Naive thymus-derived CD4-positive, alpha-beta T cell (primary cell): ENCODE measurements around the gene SORCS1. TPM values are rescaled to one million over a fixed set of nuclear protein-coding genes. Genes with fewer than 3 reads are reported as not detected.

ENCODE experiments used
- ATAC-seq: fragments of 150-1000 bp; cut with Tn5 transposase; 2 replicates; pipeline ENCODE4 v1.10.0; 2021; ENCODE audit warnings: mild to moderate bottlenecking, moderate library complexity
- CTCF ChIA-PET: fragments of 350-600 bp; sonication (Branson Sonifier 250); formaldehyde crosslinking; loops from one replicate; lab custom pipeline; 2021; ENCODE audit warnings: antibody characterized with exemption; lab: Charles Lee
- POLR2A ChIA-PET: fragments of 350-600 bp; sonication (Branson Sonifier 250); formaldehyde crosslinking; loops from one replicate; lab custom pipeline; 2021; ENCODE audit warnings: antibody characterized with exemption, inconsistent platforms; lab: Charles Lee
- DNase-seq, 9 donors: peaks; one replicate each; pipeline versions ENCODE4 v3.0.0 to v3.0.0-alpha.2; 2020 to 2022; ENCODE audit warnings: mixed read lengths in 1 of 9
- H3K27ac ChIP-seq: one replicate; pipeline ENCODE4 v1.7.0; 2013; ENCODE audit warnings: mild to moderate bottlenecking, low read depth, low read length, moderate library complexity
- H3K27me3 ChIP-seq, 2 donors: one replicate each; pipeline ENCODE4 v1.7.0; 2013; ENCODE audit warnings: low read length in 2 of 2, mild to moderate bottlenecking in 2 of 2, moderate library complexity in 2 of 2; ENCODE audit not compliant: control insufficient read depth in 2 of 2, insufficient read depth in 2 of 2
- H3K36me3 ChIP-seq, 3 experiments: 1 replicate in 2 of 3; 2 replicates in 1 of 3; pipeline ENCODE4 v1.7.0; 2013; ENCODE audit warnings: low read length in 3 of 3, mild to moderate bottlenecking in 3 of 3, moderate library complexity in 1 of 3; ENCODE audit not compliant: insufficient read depth in 3 of 3, control insufficient read depth in 2 of 3
- H3K4me1 ChIP-seq, 2 donors: one replicate each; pipeline ENCODE4 v1.7.0; 2013; ENCODE audit warnings: low read length in 2 of 2, mild to moderate bottlenecking in 2 of 2, moderate library complexity in 1 of 2; ENCODE audit not compliant: control insufficient read depth in 2 of 2, insufficient read depth in 2 of 2
- H3K4me3 ChIP-seq: 2 replicates; pipeline ENCODE4 v1.7.0; 2013; ENCODE audit warnings: mild to moderate bottlenecking, low read length
- H3K9me3 ChIP-seq, 3 experiments: 1 replicate in 2 of 3; 2 replicates in 1 of 3; pipeline ENCODE4 v1.7.0; 2013; ENCODE audit warnings: low read length in 3 of 3; ENCODE audit not compliant: control insufficient read depth in 2 of 3
- H3K27ac Mint-ChIP-seq, 9 donors: one replicate each; pipeline ENCODE4 v1.8.0; 2020 to 2022; ENCODE audit warnings: mixed read lengths in 9 of 9, mild to moderate bottlenecking in 8 of 9, moderate library complexity in 5 of 9, inconsistent platforms in 2 of 9
- H3K27me3 Mint-ChIP-seq, 5 donors: one replicate each; pipeline ENCODE4 v1.8.0; 2021 to 2022; ENCODE audit warnings: mixed read lengths in 5 of 5, mild to moderate bottlenecking in 1 of 5
- H3K36me3 Mint-ChIP-seq, 5 donors: one replicate each; pipeline ENCODE4 v1.8.0; 2020 to 2022; ENCODE audit warnings: mixed read lengths in 5 of 5, mild to moderate bottlenecking in 3 of 5, inconsistent platforms in 1 of 5
- H3K4me1 Mint-ChIP-seq, 7 donors: one replicate each; pipeline ENCODE4 v1.8.0; 2020 to 2022; ENCODE audit warnings: mixed read lengths in 7 of 7, mild to moderate bottlenecking in 3 of 7, inconsistent platforms in 1 of 7
- H3K4me3 Mint-ChIP-seq, 10 donors: one replicate each; pipeline ENCODE4 v1.8.0; 2020 to 2022; ENCODE audit warnings: mild to moderate bottlenecking in 10 of 10, mixed read lengths in 10 of 10, moderate library complexity in 6 of 10, inconsistent platforms in 2 of 10
- H3K9me3 Mint-ChIP-seq, 11 donors: one replicate each; pipeline ENCODE4 v1.8.0; 2020 to 2022; ENCODE audit warnings: mixed read lengths in 11 of 11, mild to moderate bottlenecking in 4 of 11, inconsistent platforms in 1 of 11, moderate library complexity in 1 of 11
- intact Hi-C, 2 donors: fragments of 100-400 bp; cut with micrococcal nuclease; formaldehyde crosslinking; loops; one replicate each; pipeline ENCODE4 v1.15.1; 2023
- polyA plus RNA-seq, 2 donors: library from polyadenylated mRNA; unstranded; fragments of 300-500 nt; fragmentation: Illumina TruSeq; gene quantifications; one replicate each; pipeline ENCODE4 v1.2.3, GENCODE V29; 2021
- total RNA-seq, 6 experiments: library from RNA in 5 of 6; stranded (reverse) in 5 of 6; gene quantifications; 1 replicate in 5 of 6; 2 replicates in 1 of 6; pipeline ENCODE4 v1.2.3 and lab custom pipeline; 2021 to 2026

Gene SORCS1
- total and polyA plus RNA-seq, 7 experiments from 2014 or later: not detected

GRCh38 chr10:106648534-106649481 lies 515.7 kb downstream of the SORCS1 start:
- no peak overlapping the region for H3K27ac ChIP-seq
- Mint-ChIP-seq H3K27ac (no peak overlapping the region), H3K4me1 (no peaks in the 10 kb centered on the region), H3K36me3 (no peaks in the 10 kb centered on the region), H3K9me3 (peaks cover 0 to 2% (median 0%) of the 10 kb centered on the region in 11 donors), H3K4me3 (no peak overlapping the region), H3K27me3 (peaks cover 0 to 6% (median 0%) of the 10 kb centered on the region in 5 donors)
- no peaks in the 10 kb centered on the region for H3K4me1 ChIP-seq
- DNase-seq (no peak), ATAC-seq (no peak)
- CTCF ChIA-PET: no interaction called here
- intact Hi-C loops: no loop called here
- no peaks in the 10 kb centered on the region for H3K27me3 ChIP-seq
- no peak overlapping the region for H3K4me3 ChIP-seq
- no peaks in the 10 kb centered on the region for H3K9me3 ChIP-seq
- no peaks in the 10 kb centered on the region for H3K36me3 ChIP-seq
- POLR2A ChIA-PET: no interaction called here

- Mint-ChIP-seq H3K4me3 (no peak overlapping the region), H3K27me3 (no peaks in the 10 kb centered on the region), H3K36me3 (no peaks in the 10 kb centered on the region), H3K4me1 (no peaks in the 10 kb centered on the region), H3K9me3 (peaks cover 0 to 1% (median 0%) of the 10 kb centered on the region in 11 donors), H3K27ac (no peak overlapping the region)
- H3K36me3 ChIP-seq: no peaks in the 10 kb centered on the region
- no peaks in the 10 kb centered on the region for H3K9me3 ChIP-seq
- ChIA-PET POLR2A (no interaction called here), CTCF (no interaction called here)
- no peak overlapping the region for H3K27ac ChIP-seq
- H3K4me3 ChIP-seq: no peak overlapping the region
- no peaks in the 10 kb centered on the region for H3K4me1 ChIP-seq
- no peak for ATAC-seq
- DNase-seq: no peak
- H3K27me3 ChIP-seq: no peaks in the 10 kb centered on the region
- intact Hi-C loops: no loop called here
Measured at GRCh38 chr10:106643473-106643872, 521.0 kb downstream of the SORCS1 start.

DNA sequence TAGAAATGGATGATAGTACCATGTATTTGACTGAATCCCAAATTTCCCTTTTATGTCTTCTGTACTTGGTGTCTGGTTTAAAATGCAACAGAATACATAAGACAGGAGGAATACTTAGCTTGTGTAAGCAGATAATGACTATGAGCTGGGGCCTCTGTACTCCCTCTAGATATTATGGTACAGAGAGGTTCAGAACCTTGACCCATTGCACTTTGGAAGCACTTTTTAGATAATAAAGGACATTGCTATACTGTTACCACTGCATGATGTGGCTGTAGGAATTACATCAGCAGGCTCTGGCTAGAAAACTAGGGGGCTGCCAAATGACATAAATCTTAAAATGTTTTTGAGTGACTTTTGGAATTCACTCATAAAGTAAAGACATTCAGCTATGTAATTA lies 526.6 kb downstream of the SORCS1 start:
- no peaks in the 10 kb centered on the region for H3K36me3 ChIP-seq
- H3K27ac ChIP-seq: no peak overlapping the region
- DNase-seq (no peak), ATAC-seq (no peak)
- no peak overlapping the region for H3K27ac Mint-ChIP-seq
- POLR2A ChIA-PET: no interaction called here
- H3K4me3 ChIP-seq: no peak overlapping the region
- no peaks in the 10 kb centered on the region for H3K4me1 Mint-ChIP-seq
- H3K27me3 ChIP-seq: no peaks in the 10 kb centered on the region
- H3K4me1 ChIP-seq: no peaks in the 10 kb centered on the region
- H3K36me3 Mint-ChIP-seq: no peaks in the 10 kb centered on the region
- H3K9me3 ChIP-seq: no peaks in the 10 kb centered on the region
- CTCF ChIA-PET: no interaction called here
- H3K27me3 Mint-ChIP-seq: no peaks in the 10 kb centered on the region
- intact Hi-C loops: no loop called here
- H3K9me3 Mint-ChIP-seq: peaks cover 0 to 1% (median 0%) of the 10 kb centered on the region in 11 donors
- no peak overlapping the region for H3K4me3 Mint-ChIP-seq

DNA sequence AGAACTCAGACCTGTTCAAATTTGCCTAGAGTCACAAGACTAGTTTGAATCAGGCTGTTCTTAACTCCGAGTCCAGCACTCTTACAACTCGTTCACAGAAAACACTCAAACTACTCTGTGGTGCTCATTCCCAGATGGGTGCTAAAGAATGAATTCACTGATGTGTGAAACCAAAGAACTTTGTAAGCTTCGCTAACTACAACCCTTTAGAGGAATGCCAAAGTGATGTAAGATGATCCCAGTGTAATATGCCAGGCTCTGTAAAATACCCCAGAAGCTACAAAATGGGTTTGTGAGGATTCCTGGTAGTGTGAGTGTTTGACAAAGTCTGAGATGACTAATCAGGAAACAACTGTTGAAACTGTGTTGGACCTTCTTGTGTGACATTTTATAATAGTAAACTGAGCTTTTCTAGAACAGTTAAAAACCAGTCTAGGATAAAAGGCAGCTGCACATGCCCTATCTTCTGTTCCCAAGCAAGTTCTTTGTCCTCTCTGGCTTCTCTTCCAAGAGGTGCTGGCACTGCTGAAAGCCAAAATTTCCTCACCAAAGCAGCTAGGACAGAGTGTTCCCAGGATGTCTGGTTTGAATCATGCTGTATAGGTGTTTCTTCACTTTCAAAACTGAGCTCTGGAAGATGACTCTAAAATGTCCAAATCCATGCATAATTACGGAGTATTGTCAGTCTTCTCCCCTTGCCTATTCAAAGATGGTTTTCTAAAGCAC lies 527.6 kb downstream of the SORCS1 start:
- CTCF ChIA-PET: no interaction called here
- Mint-ChIP-seq H3K36me3 (no peaks in the 10 kb centered on the region), H3K27me3 (no peaks in the 10 kb centered on the region), H3K9me3 (peaks cover 0 to 4% (median 1%) of the 10 kb centered on the region in 11 donors), H3K4me1 (no peaks in the 10 kb centered on the region), H3K4me3 (no peak overlapping the region), H3K27ac (no peak overlapping the region)
- no peak overlapping the region for H3K27ac ChIP-seq
- intact Hi-C loops: no loop called here
- ATAC-seq: no peak
- H3K4me3 ChIP-seq: no peak overlapping the region
- POLR2A ChIA-PET: no interaction called here
- H3K36me3 ChIP-seq: no peaks in the 10 kb centered on the region
- no peak for DNase-seq
- no peaks in the 10 kb centered on the region for H3K9me3 ChIP-seq
- no peaks in the 10 kb centered on the region for H3K4me1 ChIP-seq
- H3K27me3 ChIP-seq: no peaks in the 10 kb centered on the region

DNA sequence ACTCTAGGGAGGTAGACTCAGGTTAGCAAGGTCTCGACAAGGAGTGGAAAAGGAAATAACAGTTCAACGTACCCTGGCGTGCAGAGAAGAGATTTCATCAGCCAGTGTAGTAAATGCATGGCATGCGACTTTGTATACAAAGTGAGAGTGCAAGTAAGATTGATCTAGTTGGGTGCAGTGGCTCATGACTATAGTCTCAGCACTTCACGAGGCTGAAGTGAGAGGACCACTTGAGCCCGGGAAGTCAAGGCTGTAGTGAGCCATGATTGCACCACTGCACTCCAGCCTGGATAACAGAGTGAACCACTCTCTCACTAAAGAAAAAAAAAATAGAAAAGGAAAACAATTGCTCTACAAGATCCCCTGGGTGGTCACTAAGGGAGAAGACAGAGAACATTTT lies 528.6 kb downstream of the SORCS1 start:
- Histone ChIP-seq H3K4me1 (no peaks in the 10 kb centered on the region), H3K9me3 (no peaks in the 10 kb centered on the region), H3K27me3 (no peaks in the 10 kb centered on the region), H3K27ac (no peak overlapping the region), H3K36me3 (no peaks in the 10 kb centered on the region), H3K4me3 (no peak overlapping the region)
- Mint-ChIP-seq H3K27ac (no peak overlapping the region), H3K9me3 (peaks cover 0 to 7% (median 1%) of the 10 kb centered on the region in 11 donors), H3K27me3 (no peaks in the 10 kb centered on the region), H3K4me1 (no peaks in the 10 kb centered on the region), H3K4me3 (no peak overlapping the region), H3K36me3 (no peaks in the 10 kb centered on the region)
- CTCF ChIA-PET: no interaction called here
- POLR2A ChIA-PET: no interaction called here
- intact Hi-C loops: no loop called here
- DNase-seq (no peak), ATAC-seq (no peak)

DNA sequence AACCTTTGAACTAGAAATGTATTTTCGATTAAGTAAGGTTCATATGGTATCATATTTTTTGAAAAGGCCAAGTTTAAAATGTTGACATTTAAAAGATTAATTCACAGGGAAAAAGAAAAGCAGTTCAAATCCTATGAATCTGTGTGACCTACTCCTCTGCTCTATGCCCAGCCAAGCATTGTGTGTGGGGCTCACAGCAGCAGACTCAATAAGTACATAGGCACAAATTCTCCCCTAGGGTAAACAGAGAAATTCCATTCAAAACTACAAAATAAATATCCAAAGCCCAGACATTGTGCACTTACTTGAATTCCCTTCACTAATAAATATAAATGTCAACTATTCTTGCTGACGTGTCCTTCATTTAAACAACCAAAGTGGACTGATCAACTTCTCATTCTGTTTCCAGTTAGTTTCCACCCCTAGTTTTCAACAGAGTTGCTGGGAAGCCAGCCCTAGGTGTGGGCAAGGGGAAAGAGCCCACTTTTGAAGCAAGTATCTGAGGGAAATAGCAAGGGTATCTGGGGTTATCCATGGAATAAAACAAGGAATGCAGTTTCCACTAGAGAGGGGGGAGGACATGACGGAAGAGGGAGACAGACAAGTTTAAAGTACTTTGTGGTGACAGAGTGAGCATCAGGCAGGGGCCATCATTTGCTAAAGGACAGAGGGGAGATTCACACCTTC lies 533.3 kb downstream of the SORCS1 start:
- Mint-ChIP-seq H3K4me3 (no peak overlapping the region), H3K9me3 (peaks cover 0 to 7% (median 0%) of the 10 kb centered on the region in 11 donors), H3K27me3 (peaks cover 0 to 4% (median 0%) of the 10 kb centered on the region in 5 donors), H3K4me1 (no peaks in the 10 kb centered on the region), H3K27ac (no peak overlapping the region), H3K36me3 (no peaks in the 10 kb centered on the region)
- H3K27ac ChIP-seq: no peak overlapping the region
- no peaks in the 10 kb centered on the region for H3K27me3 ChIP-seq
- intact Hi-C loops: no loop called here
- ChIA-PET POLR2A (no interaction called here), CTCF (no interaction called here)
- ATAC-seq (no peak), DNase-seq (no peak)
- no peaks in the 10 kb centered on the region for H3K9me3 ChIP-seq
- H3K4me1 ChIP-seq: no peaks in the 10 kb centered on the region
- no peaks in the 10 kb centered on the region for H3K36me3 ChIP-seq
- H3K4me3 ChIP-seq: no peak overlapping the region
